Vagina (tissue), 2 donors: Measurements from ENCODE around the gene BAIAP2L1. TPM values are rescaled to one million over a fixed set of nuclear protein-coding genes. Genes with fewer than 3 reads are reported as not detected.

ENCODE experiments used
- DNase-seq, 2 donors: peaks; one replicate each; pipeline ENCODE4 v3.0.0-alpha.2; 2017; ENCODE audit errors: extremely low spot score in 2 of 2
- H3K27ac ChIP-seq: fragments of 200-600 bp; sonication (generic); one replicate; pipeline ENCODE4 v1.5.1; 2019
- H3K27me3 ChIP-seq: fragments of 200-600 bp; sonication (generic); one replicate; pipeline ENCODE4 v1.5.1; 2019
- H3K36me3 ChIP-seq, 2 donors: fragments of 200-600 bp; sonication (generic); one replicate each; pipeline ENCODE4 v1.5.1; 2017 to 2019
- H3K4me1 ChIP-seq: fragments of 200-600 bp; sonication (generic); one replicate; pipeline ENCODE4 v1.5.1; 2019
- H3K4me3 ChIP-seq, 2 donors: fragments of 200-600 bp; sonication (generic); 1 replicate in 1 of 2; 2 replicates in 1 of 2; pipeline ENCODE4 v1.5.1; 2016 to 2019
- H3K9me3 ChIP-seq: fragments of 200-600 bp; sonication (generic); one replicate; pipeline ENCODE4 v1.5.1; 2019
- CTCF ChIP-seq, 3 experiments: fragments of 450-650 bp in 2 of 3; fragments of 200-600 bp in 1 of 3; sonication (generic) in 1 of 3; IDR thresholded peaks; one replicate each; pipeline ENCODE4 v1.5.1; 2017 to 2019; ENCODE audit warnings: antibody characterized with exemption in 3 of 3, mild to moderate bottlenecking in 2 of 3, moderate library complexity in 2 of 3
- POLR2A ChIP-seq, 2 donors: fragments of 450-650 bp; IDR thresholded peaks; one replicate each; pipeline ENCODE4 v1.6.1; 2017; ENCODE audit warnings: antibody characterized with exemption in 2 of 2, mild to moderate bottlenecking in 2 of 2, moderate library complexity in 2 of 2
- POLR2AphosphoS5 ChIP-seq, 2 donors: sonication (generic); formaldehyde crosslinking; IDR thresholded peaks; one replicate each; pipeline ENCODE4 v1.9.0; 2017; ENCODE audit warnings: antibody characterized with exemption in 2 of 2, mild to moderate bottlenecking in 2 of 2, low read depth in 1 of 2; ENCODE audit not compliant: insufficient read depth in 1 of 2
- intact Hi-C: fragments of 100-400 bp; cut with DNase I; formaldehyde crosslinking; loops from one replicate; pipeline ENCODE4 v1.15.1; 2023
- total RNA-seq: library from RNA; depleted of rRNA; stranded (reverse); fragments of >200 nt; gene quantifications from one replicate; pipeline ENCODE4 v1.2.3, GENCODE V29; 2016

The BAIAP2L1 gene
- total RNA-seq, 1 donor from 2014 or later, result 17.2 TPM

DNA sequence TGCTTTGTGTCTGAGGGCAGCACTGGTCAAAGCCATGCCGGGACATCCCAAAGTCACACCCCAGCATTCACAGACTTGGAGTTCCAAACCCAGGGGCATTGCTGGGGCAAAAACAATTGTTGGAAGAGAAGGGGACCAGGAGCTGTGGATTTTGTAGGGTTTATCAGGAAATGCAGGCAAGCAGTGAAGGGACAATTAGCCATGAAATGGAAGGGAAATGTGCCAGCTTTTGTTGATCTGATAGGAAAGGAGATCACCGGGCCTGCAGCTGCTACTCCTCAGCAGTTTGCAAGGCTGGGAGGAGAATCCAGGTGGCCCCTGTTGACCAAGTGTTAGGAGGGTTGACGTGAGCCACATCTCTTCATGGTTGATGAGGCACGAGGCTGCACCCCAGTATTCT is 122.0 kb downstream of the BAIAP2L1 start:
- Histone ChIP-seq H3K9me3 (no peaks in the 10 kb centered on the region), H3K27ac (no peak overlapping the region), H3K36me3 (no peaks in the 10 kb centered on the region), H3K4me1 (peaks cover 28% of the 10 kb centered on the region), H3K4me3 (no peak overlapping the region), H3K27me3 (no peaks in the 10 kb centered on the region)
- intact Hi-C loops, result no loop called here
- TF ChIP-seq POLR2A (IDR thresholded peaks at IDR 0.05) (no peak), POLR2AphosphoS5 (IDR thresholded peaks at IDR 0.05; ENCODE audit: insufficient read depth in 1 of 2, low read depth in 1 of 2) (no peak), CTCF (IDR thresholded peaks at IDR 0.05) (no peak)
- no peak for DNase-seq

- TF ChIP-seq CTCF (IDR thresholded peaks at IDR 0.05) (no peak), POLR2A (IDR thresholded peaks at IDR 0.05) (no peak), POLR2AphosphoS5 (IDR thresholded peaks at IDR 0.05; ENCODE audit: insufficient read depth in 1 of 2, low read depth in 1 of 2) (no peak)
- H3K27ac ChIP-seq, result no peak overlapping the region
- intact Hi-C loops, result no loop called here
- H3K27me3 ChIP-seq, result no peaks in the 10 kb centered on the region
- no peak for DNase-seq
- no peaks in the 10 kb centered on the region for H3K36me3 ChIP-seq
- no peak overlapping the region for H3K4me3 ChIP-seq
- H3K4me1 ChIP-seq, result peaks cover 22% of the 10 kb centered on the region
- H3K9me3 ChIP-seq, result no peaks in the 10 kb centered on the region
Measured at GRCh38 chr7:98278408-98278807, 122.5 kb downstream of the BAIAP2L1 start.

GRCh38 chr7:98276241-98276761 is 124.6 kb downstream of the BAIAP2L1 start:
- intact Hi-C loops, result no loop called here
- H3K4me1 ChIP-seq, result peaks cover 8% of the 10 kb centered on the region
- no peak for DNase-seq
- no peaks in the 10 kb centered on the region for H3K9me3 ChIP-seq
- TF ChIP-seq CTCF (IDR thresholded peaks at IDR 0.05) (no peak), POLR2A (IDR thresholded peaks at IDR 0.05) (no peak), POLR2AphosphoS5 (IDR thresholded peaks at IDR 0.05; ENCODE audit: insufficient read depth in 1 of 2, low read depth in 1 of 2) (no peak)
- peak overlapping the region; percentile 57 for H3K27ac ChIP-seq
- no peaks in the 10 kb centered on the region for H3K27me3 ChIP-seq
- H3K36me3 ChIP-seq, result no peaks in the 10 kb centered on the region
- no peak overlapping the region for H3K4me3 ChIP-seq

DNA sequence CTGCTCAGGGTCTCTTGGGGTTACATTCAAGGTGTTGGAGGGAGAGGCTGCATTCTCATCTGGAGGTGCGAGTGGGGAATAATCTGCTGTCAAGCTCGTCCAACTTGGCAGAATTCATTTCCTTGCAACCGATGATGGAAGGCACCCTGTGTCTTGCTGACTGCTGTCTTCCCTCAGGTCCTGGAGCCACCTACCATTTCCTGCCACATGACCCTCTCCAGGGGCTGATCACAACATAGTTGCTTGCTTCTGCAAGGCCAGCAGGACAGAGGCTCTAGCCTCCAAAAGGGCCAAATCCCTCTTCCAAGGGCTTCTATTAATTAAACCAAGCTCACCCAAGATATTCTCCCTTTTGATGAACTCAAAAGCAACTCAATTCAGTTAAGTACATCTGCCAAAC is 133.6 kb downstream of the BAIAP2L1 start:
- Histone ChIP-seq H3K27ac (no peak overlapping the region), H3K9me3 (no peaks in the 10 kb centered on the region), H3K27me3 (no peaks in the 10 kb centered on the region), H3K4me3 (no peak overlapping the region), H3K36me3 (no peaks in the 10 kb centered on the region), H3K4me1 (no peaks in the 10 kb centered on the region)
- intact Hi-C loops, result no loop called here
- no peak for DNase-seq
- TF ChIP-seq POLR2AphosphoS5 (IDR thresholded peaks at IDR 0.05; ENCODE audit: insufficient read depth in 1 of 2, low read depth in 1 of 2) (no peak), POLR2A (IDR thresholded peaks at IDR 0.05) (no peak), CTCF (IDR thresholded peaks at IDR 0.05) (no peak)

GRCh38 chr7:98266840-98267239 is 134.1 kb downstream of the BAIAP2L1 start:
- Histone ChIP-seq H3K27ac (no peak overlapping the region), H3K9me3 (no peaks in the 10 kb centered on the region), H3K36me3 (no peaks in the 10 kb centered on the region), H3K4me1 (no peaks in the 10 kb centered on the region), H3K4me3 (no peak overlapping the region), H3K27me3 (no peaks in the 10 kb centered on the region)
- DNase-seq, result no peak
- intact Hi-C loops, result no loop called here
- no peak for TF ChIP-seq POLR2AphosphoS5 (IDR thresholded peaks at IDR 0.05; ENCODE audit: insufficient read depth in 1 of 2, low read depth in 1 of 2)
